DMS153 treated with DMSO at 0.1 percent for 48 hours (cell line): ENCODE data around the gene PFDN6.
A peak's percentile ranks its signal among the peaks of the same experiment; 100 is the strongest.
"Not testable (repeated sequence)": the region's sequence is repeated elsewhere in the genome, so short reads cannot be mapped to it uniquely, and the experiment has no call there.

Source experiments
- DNase-seq: peaks from one replicate; lab custom pipeline; 2025; ENCODE audit not compliant: unreplicated experiment; lab: John Stamatoyannopoulos, UW

Gene PFDN6

DNA sequence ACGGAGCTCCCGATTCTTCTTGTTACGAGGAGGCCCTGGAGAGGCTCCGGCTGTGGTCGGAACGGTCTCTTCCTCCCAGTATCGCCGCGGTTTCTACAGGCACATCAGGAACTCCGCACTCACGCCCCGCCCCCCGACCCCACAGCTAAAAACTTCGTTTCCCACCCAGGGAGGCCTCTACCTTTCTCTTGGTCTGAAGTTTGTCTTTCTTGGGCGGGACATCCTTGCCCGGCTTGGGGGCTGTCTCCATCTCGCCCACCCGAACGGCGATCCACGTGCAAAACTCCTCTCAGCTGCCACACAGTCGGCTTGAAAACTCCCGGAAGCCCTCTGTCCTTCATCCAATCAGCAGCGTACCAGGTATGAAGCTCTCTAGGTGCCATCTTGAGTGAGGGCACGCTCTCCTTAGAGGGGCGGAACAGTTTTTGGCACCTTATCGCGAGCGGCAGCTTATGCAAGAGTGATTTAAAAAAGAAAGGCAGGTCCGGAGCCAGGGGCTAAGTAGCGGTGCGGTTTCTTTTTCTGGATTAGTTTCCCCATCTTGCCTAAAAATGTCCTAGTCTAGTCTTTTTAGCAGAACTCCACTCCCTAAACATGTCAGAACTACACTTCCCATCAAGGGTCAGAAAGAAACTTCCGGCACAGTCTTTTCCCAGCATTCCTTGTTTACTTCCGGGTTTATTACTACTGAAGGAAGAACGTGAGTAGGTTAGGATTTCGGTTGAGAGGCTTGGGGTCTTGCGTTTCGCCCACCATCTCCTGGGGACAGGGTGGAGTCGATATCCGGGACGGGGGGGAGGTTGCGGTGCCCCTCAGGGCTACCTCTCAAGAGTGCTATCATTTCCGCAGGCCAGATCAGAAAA, at the start of gene PFDN6, which contains the start of gene WDR46:
PFDN6 (plus strand) TSS at position 681 of the 863 bp plus-strand sequence. CDS start 256 bp downstream, outside the sequence.
WDR46 (minus strand) TSS at position 319 of the 863 bp plus-strand sequence; CDS start at position 250, 69 bp downstream.
- peak; percentile 92 for DNase-seq

GRCh38 chr6:33241968-33242367, 47.4 kb upstream of the PFDN6 start:
- no peak for DNase-seq

DNA sequence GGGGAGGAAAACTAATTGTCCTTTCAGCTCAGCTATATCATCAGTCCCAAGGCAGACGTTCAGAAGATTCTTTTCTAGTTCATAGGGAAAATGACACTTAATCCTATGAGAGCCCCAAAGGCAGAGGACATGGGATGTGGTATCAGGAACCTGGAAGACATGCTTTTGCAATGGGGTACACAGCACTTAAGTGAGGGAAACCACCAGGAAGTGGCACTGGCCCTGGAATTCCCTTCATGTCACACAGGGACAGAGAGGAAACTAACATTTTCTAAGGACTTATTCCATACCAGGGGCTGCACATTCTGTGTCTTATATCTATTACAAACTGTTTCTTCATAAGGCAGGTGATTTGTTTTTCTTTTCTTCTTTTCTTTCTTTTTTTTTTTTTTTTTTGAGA, 45.9 kb upstream of the PFDN6 start:
- DNase-seq, result no peak

DNA sequence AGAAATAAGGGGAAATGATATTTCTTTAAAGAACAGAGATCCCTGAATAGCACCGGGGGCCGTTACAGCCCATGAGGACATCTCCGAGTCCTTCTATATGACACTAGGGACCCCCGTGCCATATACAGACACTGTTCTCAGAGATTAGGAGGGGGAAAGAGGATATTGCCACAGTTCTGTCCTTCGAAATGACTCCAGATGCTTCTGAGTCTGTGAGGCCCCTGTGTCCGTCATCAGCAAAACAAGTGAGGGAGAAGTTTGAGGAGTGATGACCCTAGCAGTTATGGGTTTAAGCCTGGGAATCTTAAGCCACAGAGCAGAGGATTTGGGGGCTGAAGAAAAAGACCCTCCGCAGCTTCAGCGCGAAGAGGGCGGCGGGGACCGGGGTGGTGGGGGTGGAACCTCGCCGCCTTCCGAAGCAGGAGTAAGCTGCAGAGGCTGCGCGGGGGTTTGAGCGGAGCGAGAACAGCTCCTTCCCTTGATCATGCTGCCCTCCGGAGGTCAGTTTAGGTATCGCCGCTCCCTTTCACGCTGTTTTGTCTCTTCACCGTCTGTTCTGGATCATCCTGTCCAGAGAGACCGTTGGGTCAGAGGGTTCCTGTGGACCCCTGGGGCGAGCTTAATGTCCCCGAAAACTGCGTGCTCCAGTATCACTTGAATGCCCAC, 41.3 kb upstream of the PFDN6 start:
- DNase-seq, result peak; percentile 77

- no peak for DNase-seq
Observed at GRCh38 chr6:33248643-33248931, 40.8 kb upstream of the PFDN6 start.

DNA sequence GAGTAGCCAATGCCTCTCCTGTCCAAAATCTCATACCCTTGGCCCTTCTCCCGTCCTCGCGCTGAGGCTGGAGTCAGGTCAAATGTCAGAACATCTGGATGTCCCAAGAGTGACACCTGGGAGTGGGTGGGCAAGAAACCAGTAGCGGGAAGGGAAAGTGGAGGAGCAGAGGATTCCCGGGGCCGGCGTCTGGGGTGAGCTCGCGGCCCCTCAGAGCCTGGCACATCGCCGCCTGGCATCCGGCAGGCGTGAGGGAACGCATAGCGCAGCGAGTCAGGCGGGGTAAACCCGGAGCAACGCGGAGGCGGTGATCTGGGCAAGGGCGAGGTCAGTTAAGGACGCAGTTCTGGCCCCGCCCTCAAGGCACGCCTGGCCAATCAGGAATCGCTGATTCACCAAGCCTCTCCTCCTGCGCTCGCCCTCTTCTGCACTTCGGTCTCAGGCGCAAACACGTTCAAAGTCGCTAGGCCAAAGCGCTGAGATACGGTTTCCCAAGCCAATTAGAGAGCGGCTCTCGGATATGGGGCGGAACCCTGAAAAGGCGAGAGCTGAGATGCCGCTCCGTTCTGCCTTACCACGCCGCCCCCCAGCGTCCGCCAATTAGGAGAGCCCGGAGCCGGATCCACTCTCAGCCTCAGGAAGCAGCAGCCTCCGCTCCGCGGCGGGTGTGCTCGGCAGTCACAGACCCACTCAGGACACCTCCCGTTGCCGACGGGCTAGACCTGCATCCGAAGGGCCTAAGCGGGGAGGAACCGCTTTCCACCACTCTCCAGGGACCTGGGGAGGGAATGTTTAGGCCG, 40.3 kb upstream of the PFDN6 start:
- DNase-seq, result peak; percentile 98

GRCh38 chr6:33249732-33250630, 39.4 kb upstream of the PFDN6 start:
- DNase-seq, result peak; percentile 11

GRCh38 chr6:33250731-33251130, 38.7 kb upstream of the PFDN6 start:
- DNase-seq, result no peak

DNA sequence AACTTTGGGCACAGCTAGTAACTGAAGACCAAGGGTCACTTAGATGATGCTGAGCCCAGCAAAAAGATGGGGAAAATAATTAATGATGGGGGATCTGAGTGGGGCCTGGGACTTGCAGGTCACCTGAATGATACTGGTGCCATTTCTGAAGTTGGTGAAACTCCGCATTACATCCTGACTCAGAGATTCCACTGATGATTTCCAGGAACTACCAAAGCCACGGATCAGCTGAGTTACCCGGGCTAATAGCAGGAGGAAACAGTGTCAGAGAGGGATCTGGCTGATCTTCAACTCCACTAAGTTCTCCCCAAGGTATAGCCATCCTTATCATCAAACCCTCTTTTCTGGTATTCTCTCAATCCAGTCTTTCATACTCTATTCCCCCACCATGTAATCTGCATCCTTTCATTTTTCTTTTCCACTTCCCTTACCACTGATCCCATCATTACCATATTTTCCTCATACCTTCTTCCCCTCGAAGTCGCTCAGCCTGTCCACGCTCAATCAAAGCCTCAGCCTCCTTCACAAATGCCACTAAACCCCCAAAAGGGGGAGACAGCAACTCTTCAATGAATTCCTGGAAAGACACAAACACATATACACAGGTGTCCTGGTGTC, 37.9 kb upstream of the PFDN6 start:
- no peak for DNase-seq

GRCh38 chr6:33252759-33253158, 36.6 kb upstream of the PFDN6 start:
- DNase-seq, result no peak

DNA sequence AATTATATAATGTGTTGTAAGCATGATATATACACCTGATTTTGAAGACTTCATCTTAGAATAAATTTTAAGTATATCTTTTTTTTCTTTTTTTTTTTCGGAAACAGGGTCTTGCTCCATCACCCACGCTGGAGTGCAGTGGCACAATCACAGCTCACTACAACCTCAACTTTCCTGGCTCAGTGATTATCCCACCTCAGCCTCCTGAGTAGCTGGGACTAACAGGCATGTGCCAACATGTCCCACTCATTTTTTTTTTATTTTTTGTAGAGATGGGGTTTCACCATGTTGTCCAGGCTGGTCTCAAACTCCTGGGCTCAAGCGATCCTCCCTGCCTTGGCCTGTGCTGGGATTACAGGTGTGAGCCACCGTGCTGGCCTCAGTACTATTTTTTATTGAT, 34.8 kb upstream of the PFDN6 start:
- DNase-seq, result no peak

DNA sequence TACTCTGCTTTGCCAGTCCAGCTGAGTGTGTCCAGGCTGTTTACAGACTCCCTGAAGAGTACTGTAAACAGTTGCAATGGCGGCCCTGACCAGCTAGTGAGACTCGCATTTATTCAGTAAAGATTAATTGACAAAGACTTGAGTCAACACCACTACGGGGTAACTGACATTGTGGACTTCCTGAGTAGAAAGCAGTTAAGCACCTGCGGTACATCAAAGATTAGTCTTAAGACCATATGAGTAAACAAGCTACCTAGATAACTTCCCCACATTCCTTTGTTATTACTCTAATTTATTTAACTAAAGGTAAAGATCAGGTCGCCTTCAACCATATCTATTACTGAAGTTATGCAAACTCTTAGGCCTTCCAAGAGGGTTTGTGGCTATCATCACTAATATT, 30.4 kb upstream of the PFDN6 start:
- DNase-seq, result no peak

- not testable (repeated sequence) for DNase-seq
Observed at GRCh38 chr6:33262490-33262889, 26.9 kb upstream of the PFDN6 start.

DNA sequence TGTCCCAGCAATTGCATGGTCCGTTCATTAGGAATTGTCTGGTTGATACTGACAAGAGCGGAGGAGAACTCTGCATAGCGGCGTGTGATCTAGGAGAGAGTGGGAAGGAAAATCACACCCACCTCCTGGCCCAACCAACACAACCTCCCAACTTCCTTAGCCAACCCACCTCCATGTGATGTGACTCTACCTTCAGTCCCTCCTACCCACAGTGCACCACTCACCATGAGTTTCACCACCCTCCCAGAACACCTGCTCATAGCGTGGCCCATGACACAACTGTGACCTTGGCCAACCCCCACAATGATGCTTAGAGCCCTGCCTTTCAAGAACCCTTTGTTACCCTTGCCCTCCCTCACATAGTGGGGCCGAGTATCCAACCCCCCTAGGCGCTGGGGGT, 25.4 kb upstream of the PFDN6 start:
- DNase-seq, result no peak

DNA sequence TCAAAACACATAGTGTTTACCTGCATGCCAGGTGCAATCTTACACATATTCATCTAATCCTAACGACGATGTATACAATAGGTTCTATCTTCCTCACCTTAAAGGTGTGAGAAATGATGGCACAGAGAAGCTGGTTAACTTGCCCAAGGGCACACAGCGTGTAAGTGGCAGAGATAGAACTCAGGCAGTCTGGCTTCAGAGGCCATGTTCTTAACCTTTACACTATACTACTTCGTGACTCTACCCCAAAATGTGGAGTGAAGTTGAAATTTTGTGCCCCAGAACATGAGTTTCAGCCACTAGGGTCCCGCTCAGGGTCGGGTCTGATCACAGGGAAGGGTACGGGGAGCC, 18.3 kb upstream of the PFDN6 start:
- no peak for DNase-seq

GRCh38 chr6:33271468-33272274, 17.7 kb upstream of the PFDN6 start, which contains the start of the genes RPS18 and VPS52:
TSS of gene RPS18 (plus strand) at chr6:33272075. CDS start at chr6:33272120, 45 bp downstream.
TSS of gene VPS52 (minus strand) at chr6:33271876. CDS start at chr6:33271675, 201 bp downstream.
- peak; percentile 93 for DNase-seq

- no peak for DNase-seq
Observed at GRCh38 chr6:33272275-33273128, 16.9 kb upstream of the PFDN6 start.
